H1 (cell line): ENCODE measurements around the gene CELA1. TPM values are rescaled to one million over a fixed set of nuclear protein-coding genes. Genes with fewer than 3 reads are reported as not detected.
A peak's percentile ranks its signal among the peaks of the same experiment; 100 is the strongest.

ENCODE experiments used
- CTCF ChIA-PET: fragments of 300-600 bp; sonication (Branson Sonifier 250); formaldehyde crosslinking; loops from one replicate; lab custom pipeline; 2021; ENCODE audit not compliant: partially characterized antibody; lab: Charles Lee
- POLR2A ChIA-PET: fragments of 300-600 bp; sonication (Branson Sonifier 250); formaldehyde crosslinking; loops from one replicate; lab custom pipeline; 2021; ENCODE audit warnings: inconsistent platforms; ENCODE audit not compliant: partially characterized antibody; lab: Charles Lee
- DNase-seq, 2 experiments: peaks; one replicate each; pipeline versions ENCODE4 v3.0.0 to v3.0.0-alpha.2; 2010 to 2022; ENCODE audit warnings: low spot score in 2 of 2, low read depth in 1 of 2, mixed read lengths in 1 of 2
- FAIRE-seq: peaks from 2 replicates; lab custom pipeline; 2011; peaks lifted over from hg19 to GRCh38; lab: Jason Lieb, UNC
- H2AFZ ChIP-seq: 2 replicates; pipeline ENCODE4 v1.8.1; 2012; ENCODE audit warnings: low read length, inconsistent platforms
- H2AK5ac ChIP-seq: 2 replicates; pipeline ENCODE4 v1.6.1; 2013; ENCODE audit warnings: low read depth, low read length
- H2BK120ac ChIP-seq: replicated peaks from 2 replicates; pipeline ENCODE3; 2013; ENCODE audit warnings: low read depth, low read length, inconsistent platforms
- H2BK12ac ChIP-seq: 2 replicates; pipeline ENCODE4 v1.6.1; 2013; ENCODE audit warnings: low read depth, low read length
- H2BK15ac ChIP-seq: 2 replicates; pipeline ENCODE4 v1.6.1; 2013; ENCODE audit warnings: low read length
- H2BK20ac ChIP-seq: 2 replicates; pipeline ENCODE4 v1.6.1; 2013; ENCODE audit warnings: low read length
- H2BK5ac ChIP-seq: 2 replicates; pipeline ENCODE4 v1.6.1; 2013; ENCODE audit warnings: low read depth, low read length
- H3K14ac ChIP-seq: 2 replicates; pipeline ENCODE4 v1.6.1; 2013; ENCODE audit warnings: inconsistent platforms; ENCODE audit not compliant: insufficient read length
- H3K18ac ChIP-seq: 2 replicates; pipeline ENCODE4 v1.6.1; 2013; ENCODE audit warnings: low read length; ENCODE audit errors: extremely low read depth
- H3K23ac ChIP-seq: 2 replicates; pipeline ENCODE4 v1.6.1; 2013; ENCODE audit warnings: inconsistent platforms; ENCODE audit not compliant: insufficient read length
- H3K23me2 ChIP-seq: 2 replicates; pipeline ENCODE4 v1.6.1; 2013; ENCODE audit warnings: low read depth, low read length
- H3K27ac ChIP-seq: 2 replicates; pipeline ENCODE4 v1.6.1; 2011; ENCODE audit warnings: low read depth, low read length, inconsistent platforms
- H3K27me3 ChIP-seq, 4 experiments: replicated peaks in 1 of 4; 1 replicate in 1 of 4; 2 replicates in 3 of 4; pipeline versions ENCODE4 v1.6.1 to v1.8.1; 2011 to 2013; ENCODE audit warnings: low read length in 3 of 4, mild to moderate bottlenecking in 3 of 4, inconsistent platforms in 2 of 4, mixed read lengths in 2 of 4, moderate library complexity in 1 of 4; ENCODE audit not compliant: control insufficient read depth in 3 of 4, insufficient read depth in 3 of 4; ENCODE audit errors: extremely low read depth in 1 of 4
- H3K36me3 ChIP-seq, 4 experiments: 2 replicates each; pipeline versions ENCODE4 v1.6.1 to v1.8.1; 2011 to 2013; ENCODE audit warnings: mild to moderate bottlenecking in 4 of 4, low read length in 3 of 4, moderate library complexity in 2 of 4, control low read depth in 1 of 4, inconsistent platforms in 1 of 4; ENCODE audit not compliant: insufficient read depth in 4 of 4, control insufficient read depth in 2 of 4
- H3K4ac ChIP-seq: replicated peaks from 2 replicates; pipeline ENCODE3; 2013; ENCODE audit warnings: low read length, low read depth, mixed read lengths, inconsistent platforms; ENCODE audit not compliant: insufficient read length
- H3K4me1 ChIP-seq, 4 experiments: replicated peaks in 1 of 4; 1 replicate in 1 of 4; 2 replicates in 3 of 4; pipeline versions ENCODE4 v1.6.1 to v1.8.1; 2011 to 2013; ENCODE audit warnings: low read length in 3 of 4, inconsistent platforms in 2 of 4, mixed read lengths in 1 of 4; ENCODE audit not compliant: insufficient read depth in 4 of 4, control insufficient read depth in 3 of 4
- H3K4me2 ChIP-seq, 2 experiments: 2 replicates each; pipeline versions ENCODE4 v1.6.1 to v1.8.1; 2011 to 2013; ENCODE audit warnings: low read depth in 2 of 2, low read length in 2 of 2, control low read depth in 1 of 2, inconsistent platforms in 1 of 2, mild to moderate bottlenecking in 1 of 2; ENCODE audit not compliant: insufficient read depth in 1 of 2
- H3K4me3 ChIP-seq, 4 experiments: fragments of 200-600, 300-600 bp in 1 of 4; sonication (generic), shearing (Covaris generic), sonication (Bioruptor Twin) in 1 of 4; 2 replicates each; pipeline versions ENCODE4 v1.5.1 to v1.8.1; 2011 to 2016; ENCODE audit warnings: low read length in 4 of 4, low read depth in 3 of 4, control low read depth in 2 of 4, inconsistent platforms in 2 of 4, mild to moderate bottlenecking in 2 of 4, mixed read lengths in 1 of 4, moderate library complexity in 1 of 4; ENCODE audit not compliant: insufficient read depth in 2 of 4; ENCODE audit errors: extremely low read depth in 1 of 4
- H3K56ac ChIP-seq: replicated peaks from 2 replicates; pipeline ENCODE3; 2013; ENCODE audit warnings: low read depth, mild to moderate bottlenecking, mixed read lengths, low read length, inconsistent platforms; ENCODE audit not compliant: insufficient read length
- H3K79me1 ChIP-seq: 2 replicates; pipeline ENCODE4 v1.6.1; 2013; ENCODE audit warnings: low read depth, low read length, control low read depth
- H3K79me2 ChIP-seq, 2 experiments: 2 replicates each; pipeline versions ENCODE4 v1.6.1 to v1.8.1; 2012 to 2013; ENCODE audit warnings: low read length in 2 of 2, mild to moderate bottlenecking in 2 of 2, inconsistent platforms in 1 of 2; ENCODE audit not compliant: insufficient read depth in 2 of 2, control insufficient read depth in 1 of 2
- H3K9ac ChIP-seq, 4 experiments: replicated peaks in 1 of 4; 1 replicate in 1 of 4; 2 replicates in 3 of 4; pipeline versions ENCODE4 v1.6.1 to v1.8.1; 2011 to 2013; ENCODE audit warnings: low read depth in 3 of 4, low read length in 3 of 4, control low read depth in 2 of 4, mild to moderate bottlenecking in 2 of 4, moderate library complexity in 2 of 4, inconsistent platforms in 1 of 4; ENCODE audit errors: extremely low read depth in 1 of 4
- H3K9me3 ChIP-seq, 2 experiments: 2 replicates each; pipeline versions ENCODE4 v1.6.1 to v1.8.1; 2012 to 2013; ENCODE audit warnings: mild to moderate bottlenecking in 2 of 2, moderate library complexity in 2 of 2, control low read depth in 1 of 2, inconsistent platforms in 1 of 2, low read depth in 1 of 2, low read length in 1 of 2, mixed read lengths in 1 of 2; ENCODE audit not compliant: insufficient read depth in 2 of 2
- H4K20me1 ChIP-seq, 2 experiments: replicated peaks in 1 of 2; 2 replicates each; pipeline versions ENCODE3 to v1.8.1; 2011 to 2013; ENCODE audit warnings: inconsistent platforms in 2 of 2, low read length in 2 of 2, mild to moderate bottlenecking in 1 of 2; ENCODE audit not compliant: insufficient read depth in 2 of 2, control insufficient read depth in 1 of 2
- H4K5ac ChIP-seq: 2 replicates; pipeline ENCODE4 v1.6.1; 2013; ENCODE audit warnings: low read length, low read depth, mixed read lengths, inconsistent platforms; ENCODE audit not compliant: insufficient read length
- H4K8ac ChIP-seq: 2 replicates; pipeline ENCODE4 v1.8.0; 2013; ENCODE audit warnings: mild to moderate bottlenecking, moderate library complexity, low read length, inconsistent platforms; ENCODE audit not compliant: insufficient read depth; ENCODE audit errors: extremely low read depth
- H4K91ac ChIP-seq: replicated peaks from 2 replicates; pipeline ENCODE3; 2013; ENCODE audit warnings: low read length, mixed read lengths, inconsistent platforms; ENCODE audit not compliant: insufficient read length
- ASH2L ChIP-seq: fragments of 200-600, 300-600 bp; sonication (generic); IDR thresholded peaks from one replicate; pipeline ENCODE4 v1.7.1; 2017; ENCODE audit warnings: low read length
- RAD21 ChIP-seq, 2 experiments: IDR thresholded peaks in 1 of 2; conservative IDR thresholded peaks in 1 of 2; 2 replicates each; pipeline ENCODE4 v1.6.1; 2011; ENCODE audit warnings: low read depth in 2 of 2, low read length in 2 of 2, improper control_type of control experiment in 1 of 2, inconsistent platforms in 1 of 2, mild to moderate bottlenecking in 1 of 2, moderate library complexity in 1 of 2
- WGBS, 2 experiments: shearing (Covaris generic) in 1 of 2; methylation state at CpG; one replicate each; pipeline versions ENCODE4 v1.1.6 to v1.1.7; 2013 to 2015; ENCODE audit warnings: low lambda C conversion rate in 2 of 2, mixed read lengths in 2 of 2, inconsistent platforms in 1 of 2, low coverage in 1 of 2, missing lambda C conversion rate in 1 of 2; ENCODE audit not compliant: insufficient replicate concordance in 2 of 2, insufficient coverage in 1 of 2, insufficient read length in 1 of 2; ENCODE audit errors: extremely low coverage in 1 of 2, missing lambda C conversion rate in 1 of 2; 5-methylcytosine and 5-hydroxymethylcytosine counted together
- polyA plus RNA-seq, 7 experiments: library from polyadenylated mRNA; depleted of rRNA in 3 of 7; stranded (reverse) in 5 of 7; unstranded in 2 of 7; fragments of >200 nt in 5 of 7; fragments of 200-250 nt in 2 of 7; gene quantifications; 1 replicate in 5 of 7; 2 replicates in 1 of 7; 4 replicates in 1 of 7; pipeline versions ENCODE4 v1.2.1 to v1.2.3, GENCODE V29; 2011 to 2013; ENCODE audit warnings: missing spikeins in 2 of 7, mixed read lengths in 2 of 7
- total RNA-seq: library from RNA; stranded (reverse); fragmentation: NEBNext Ultra II Directional; extraction: Animal tissue kit (Norgen Biotek cat#: 25700); gene quantifications from 2 replicates; pipeline ENCODE4 v1.2.1, GENCODE V29; 2021
- TF ChIP-seq, protein P1 (sequence below), 3 experiments: IDR thresholded peaks; 1 replicate in 2 of 3; 2 replicates in 1 of 3; pipeline versions ENCODE4 v1.5.1 to v1.6.1; 2011; ENCODE audit warnings: low read length in 3 of 3, mild to moderate bottlenecking in 3 of 3, inconsistent platforms in 2 of 3, low read depth in 1 of 3, moderate library complexity in 1 of 3; ENCODE audit not compliant: insufficient read depth in 1 of 3; ENCODE audit errors: control extremely low read depth in 1 of 3

CELA1 gene
- total and polyA plus RNA-seq, 2 of the 8 experiments (the other 6 are each of a cell fraction or from before 2014, with no cell fraction given), result 0.09 TPM; not detected in 1

DNA sequence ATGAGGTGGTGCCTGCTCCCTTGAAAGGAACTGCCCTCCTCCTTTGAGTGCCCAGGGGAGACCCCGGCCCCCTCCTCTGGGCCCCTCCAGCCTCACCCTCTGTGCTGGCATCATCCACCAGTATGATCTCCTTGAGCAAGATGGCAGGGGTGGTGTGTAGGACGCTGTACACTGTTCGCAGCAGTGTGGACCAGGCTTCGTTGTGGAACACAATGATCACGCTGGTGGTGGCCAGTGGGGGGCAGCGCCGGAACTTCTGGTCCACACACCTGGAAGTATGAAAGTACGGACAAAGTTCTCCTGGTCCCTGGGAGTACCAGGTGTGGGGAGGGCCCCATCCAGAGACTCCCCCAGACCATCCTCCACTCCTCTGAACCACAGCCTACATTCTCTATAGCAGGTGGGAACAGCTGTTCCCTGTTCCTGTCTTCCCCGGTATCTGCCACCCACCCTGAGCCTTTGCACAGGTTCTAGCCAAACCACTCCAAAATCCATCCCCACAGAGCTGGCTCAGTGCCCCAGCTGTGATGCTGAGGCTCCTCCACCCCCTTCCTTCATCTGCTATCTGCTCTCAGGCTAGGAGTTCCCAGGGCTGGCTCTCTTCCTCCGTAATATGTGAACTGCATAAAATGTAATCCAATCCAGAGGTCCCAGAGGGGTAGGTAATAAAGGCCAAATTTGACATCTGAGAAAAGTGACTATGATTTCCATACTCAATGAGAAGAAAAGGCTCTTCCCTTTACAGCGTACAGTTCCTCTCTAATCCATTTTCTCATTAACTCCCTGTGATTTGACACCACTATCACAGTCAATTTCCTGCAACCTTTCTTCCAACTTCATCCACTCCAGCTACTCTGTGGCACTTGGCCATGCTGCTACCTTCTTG lies 30.9 kb upstream of the CELA1 start:
- no peak overlapping the region for H4K8ac ChIP-seq
- TF ChIP-seq ASH2L, result no peak
- peak in 1 of 2 experiments; percentile 36; a peak in 1 of 4 replicates for TF ChIP-seq RAD21 (IDR thresholded peaks at IDR 0.05 in 1 of 2, conservative IDR thresholded peaks at IDR 0.05 in 1 of 2; ENCODE audit: low read depth in 2 of 2, low read length in 2 of 2)
- TF ChIP-seq, protein P1, sequence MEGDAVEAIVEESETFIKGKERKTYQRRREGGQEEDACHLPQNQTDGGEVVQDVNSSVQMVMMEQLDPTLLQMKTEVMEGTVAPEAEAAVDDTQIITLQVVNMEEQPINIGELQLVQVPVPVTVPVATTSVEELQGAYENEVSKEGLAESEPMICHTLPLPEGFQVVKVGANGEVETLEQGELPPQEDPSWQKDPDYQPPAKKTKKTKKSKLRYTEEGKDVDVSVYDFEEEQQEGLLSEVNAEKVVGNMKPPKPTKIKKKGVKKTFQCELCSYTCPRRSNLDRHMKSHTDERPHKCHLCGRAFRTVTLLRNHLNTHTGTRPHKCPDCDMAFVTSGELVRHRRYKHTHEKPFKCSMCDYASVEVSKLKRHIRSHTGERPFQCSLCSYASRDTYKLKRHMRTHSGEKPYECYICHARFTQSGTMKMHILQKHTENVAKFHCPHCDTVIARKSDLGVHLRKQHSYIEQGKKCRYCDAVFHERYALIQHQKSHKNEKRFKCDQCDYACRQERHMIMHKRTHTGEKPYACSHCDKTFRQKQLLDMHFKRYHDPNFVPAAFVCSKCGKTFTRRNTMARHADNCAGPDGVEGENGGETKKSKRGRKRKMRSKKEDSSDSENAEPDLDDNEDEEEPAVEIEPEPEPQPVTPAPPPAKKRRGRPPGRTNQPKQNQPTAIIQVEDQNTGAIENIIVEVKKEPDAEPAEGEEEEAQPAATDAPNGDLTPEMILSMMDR (IDR thresholded peaks at IDR 0.05; ENCODE audit: control extremely low read depth in 1 of 3, insufficient read depth in 1 of 3, low read depth in 1 of 3, low read length in 3 of 3), result peak in 2 of 3 experiments; percentile 33 to 49; a peak in 2 of 4 replicates
- TF ChIP-seq, all 59 proteins: peak for 2
- Histone ChIP-seq H3K9me3 (no peaks in the 10 kb centered on the region), H2BK120ac (no peak overlapping the region), H2BK12ac (no peak overlapping the region), H3K14ac (no peak overlapping the region), H4K91ac (no peak overlapping the region), H3K23me2 (no peaks in the 10 kb centered on the region; the same call in 1 of the 2 replicates), H3K56ac (no peak overlapping the region), H2BK5ac (no peak overlapping the region), H3K27ac (no peak overlapping the region), H2AK5ac (no peak overlapping the region), H3K23ac (no peak overlapping the region), H4K20me1 (no peaks in the 10 kb centered on the region), H3K18ac (no peak overlapping the region), H3K79me2 (no peaks in the 10 kb centered on the region), H3K4me2 (no peak overlapping the region), H3K27me3 (no peaks in the 10 kb centered on the region), H3K4me3 (no peak overlapping the region), H3K36me3 (peaks cover 4 to 13% (median 8%) of the 10 kb centered on the region in 4 experiments; a peak in 6 of 8 replicates), H3K79me1 (no peaks in the 10 kb centered on the region), H2BK20ac (no peak overlapping the region), H2BK15ac (no peak overlapping the region), H2AFZ (no peak overlapping the region), H3K9ac (no peak overlapping the region), H3K4me1 (peaks cover 0 to 7% (median 2%) of the 10 kb centered on the region in 4 experiments; a peak in 5 of 7 replicates), H3K4ac (no peak overlapping the region), H4K5ac (no peak overlapping the region)
- DNase-seq (no peak), FAIRE-seq (no peak)
- POLR2A ChIA-PET, result interaction anchor here (0.9 to 1.7 kb wide), 3 partner anchors 12 to 17 kb away, joined by 3 to 6 read pairs (median 3); no protein-coding TSS in a partner anchor
- WGBS, 2 experiments, result 85% methylated on average over 10 of the region's 11 CpGs; no CpG with 5 or more reads in 1 of the 2 experiments
- CTCF ChIA-PET, result interaction anchor here (0.8 to 2.6 kb wide), 10 partner anchors 9 to 155 kb away, joined by 3 to 8 read pairs (median 4); partner anchors contain the start of gene GALNT6
